ENCODE measurements around the gene LANCL2.

The LANCL2 gene

GRCh38 chr7:55429835-55430499 lies 64.8 kb downstream of the LANCL2 start:
- peak overlapping the region; percentile 26 for H3K23ac ChIP-seq (ENCODE audit: low read depth, low read length, poor library complexity)
- no peak overlapping the region for H2BK12ac ChIP-seq (ENCODE audit: low read length)
- H3K9me3 ChIP-seq (replicated peaks in 1 of 2; ENCODE audit: control insufficient read depth in 2 of 2, insufficient read depth in 1 of 2, low read depth in 1 of 2, low read length in 2 of 2): no peaks in the 10 kb centered on the region
- H3K14ac ChIP-seq (ENCODE audit: low read length): no peak overlapping the region
- no peaks in the 10 kb centered on the region for H3K79me1 ChIP-seq (ENCODE audit: low read depth, low read length)
- DNase-seq (ENCODE audit: low spot score): no peak
- no peak overlapping the region for H4K91ac ChIP-seq (ENCODE audit: low read depth, low read length, poor library complexity)
- H2AK5ac ChIP-seq (ENCODE audit: low read depth, low read length): no peak overlapping the region
- H3K4me1 ChIP-seq (ENCODE audit: control insufficient read depth in 2 of 2, insufficient read depth in 1 of 2, low read depth in 1 of 2, low read length in 2 of 2): peaks cover 0 to 2% of the 10 kb centered on the region in 2 donors
- H3K4me2 ChIP-seq (ENCODE audit: insufficient read depth, low read length, poor library complexity, severe bottlenecking): no peak overlapping the region
- no peak overlapping the region for H2BK5ac ChIP-seq (ENCODE audit: low read length)
- H2BK15ac ChIP-seq (ENCODE audit: low read length): no peak overlapping the region
- no peak overlapping the region for H3K18ac ChIP-seq (ENCODE audit: low read length)
- no CpG with 5 or more reads among the region's 11 CpGs for WGBS, 2 donors (ENCODE audit: extremely low coverage in 2 of 2, insufficient read length in 2 of 2, insufficient replicate concordance in 1 of 2)
- no peak overlapping the region for H3K9ac ChIP-seq (ENCODE audit: low read depth, low read length, poor library complexity)
- H2BK120ac ChIP-seq (ENCODE audit: low read depth, low read length): no peak overlapping the region
- no peak overlapping the region for H4K8ac ChIP-seq (ENCODE audit: low read depth, low read length)
- H2AFZ ChIP-seq (ENCODE audit: low read length): no peak overlapping the region
- H3K27me3 ChIP-seq (ENCODE audit: control insufficient read depth in 3 of 3, insufficient read depth in 3 of 3, low read depth in 1 of 3, low read length in 3 of 3): no peaks in the 10 kb centered on the region
- H3K36me3 ChIP-seq (replicated peaks in 1 of 2; ENCODE audit: control insufficient read depth in 2 of 2, insufficient read depth in 2 of 2, low read length in 2 of 2): peaks cover 0 to 31% of the 10 kb centered on the region in 2 donors
- no peak overlapping the region for H3K4me3 ChIP-seq (ENCODE audit: low read length in 2 of 2)
- H3K4ac ChIP-seq (ENCODE audit: low read length): no peak overlapping the region
- no peak overlapping the region for H3K27ac ChIP-seq (replicated peaks; ENCODE audit: low read length)

- Histone ChIP-seq H3K27me3 (ENCODE audit: control insufficient read depth in 3 of 3, insufficient read depth in 3 of 3, low read depth in 1 of 3, low read length in 3 of 3) (no peaks in the 10 kb centered on the region), H3K23ac (ENCODE audit: low read depth, low read length, poor library complexity) (no peak overlapping the region), H2BK120ac (ENCODE audit: low read depth, low read length) (no peak overlapping the region), H3K36me3 (replicated peaks in 1 of 2; ENCODE audit: control insufficient read depth in 2 of 2, insufficient read depth in 2 of 2, low read length in 2 of 2) (peaks cover 0 to 15% of the 10 kb centered on the region in 2 donors), H2BK5ac (ENCODE audit: low read length) (no peak overlapping the region), H2AFZ (ENCODE audit: low read length) (no peak overlapping the region), H2AK5ac (ENCODE audit: low read depth, low read length) (no peak overlapping the region), H3K9me3 (replicated peaks in 1 of 2; ENCODE audit: control insufficient read depth in 2 of 2, insufficient read depth in 1 of 2, low read depth in 1 of 2, low read length in 2 of 2) (no peaks in the 10 kb centered on the region), H3K79me1 (ENCODE audit: low read depth, low read length) (no peaks in the 10 kb centered on the region), H2BK15ac (ENCODE audit: low read length) (no peak overlapping the region), H3K4me3 (ENCODE audit: low read length in 2 of 2) (no peak overlapping the region), H3K4ac (ENCODE audit: low read length) (no peak overlapping the region), H3K27ac (replicated peaks; ENCODE audit: low read length) (no peak overlapping the region), H4K8ac (ENCODE audit: low read depth, low read length) (no peak overlapping the region), H3K4me2 (ENCODE audit: insufficient read depth, low read length, poor library complexity, severe bottlenecking) (no peak overlapping the region), H3K9ac (ENCODE audit: low read depth, low read length, poor library complexity) (no peak overlapping the region), H3K18ac (ENCODE audit: low read length) (no peak overlapping the region), H4K91ac (ENCODE audit: low read depth, low read length, poor library complexity) (no peak overlapping the region), H2BK12ac (ENCODE audit: low read length) (no peak overlapping the region), H3K14ac (ENCODE audit: low read length) (no peak overlapping the region), H3K4me1 (ENCODE audit: control insufficient read depth in 2 of 2, insufficient read depth in 1 of 2, low read depth in 1 of 2, low read length in 2 of 2) (peaks cover 0 to 2% of the 10 kb centered on the region in 2 donors)
- no CpG with 5 or more reads among the region's 2 CpGs for WGBS, 2 donors (ENCODE audit: extremely low coverage in 2 of 2, insufficient read length in 2 of 2, insufficient replicate concordance in 1 of 2)
- no peak for DNase-seq (ENCODE audit: low spot score)
Observed at GRCh38 chr7:55431898-55432297, 66.8 kb downstream of the LANCL2 start.

- WGBS, 2 donors (ENCODE audit: extremely low coverage in 2 of 2, insufficient read length in 2 of 2, insufficient replicate concordance in 1 of 2): no CpG with 5 or more reads among the region's 3 CpGs
- peaks cover 0 to 15% of the 10 kb centered on the region in 2 donors for H3K36me3 ChIP-seq (replicated peaks in 1 of 2; ENCODE audit: control insufficient read depth in 2 of 2, insufficient read depth in 2 of 2, low read length in 2 of 2)
- H2BK120ac ChIP-seq (ENCODE audit: low read depth, low read length): no peak overlapping the region
- H2BK12ac ChIP-seq (ENCODE audit: low read length): no peak overlapping the region
- H3K9me3 ChIP-seq (replicated peaks in 1 of 2; ENCODE audit: control insufficient read depth in 2 of 2, insufficient read depth in 1 of 2, low read depth in 1 of 2, low read length in 2 of 2): no peaks in the 10 kb centered on the region
- H3K27me3 ChIP-seq (ENCODE audit: control insufficient read depth in 3 of 3, insufficient read depth in 3 of 3, low read depth in 1 of 3, low read length in 3 of 3): no peaks in the 10 kb centered on the region
- no peak overlapping the region for H2BK15ac ChIP-seq (ENCODE audit: low read length)
- no peak overlapping the region for H2AFZ ChIP-seq (ENCODE audit: low read length)
- no peak overlapping the region for H3K18ac ChIP-seq (ENCODE audit: low read length)
- no peak overlapping the region for H3K9ac ChIP-seq (ENCODE audit: low read depth, low read length, poor library complexity)
- no peak overlapping the region for H3K23ac ChIP-seq (ENCODE audit: low read depth, low read length, poor library complexity)
- DNase-seq (ENCODE audit: low spot score): no peak
- H3K4me2 ChIP-seq (ENCODE audit: insufficient read depth, low read length, poor library complexity, severe bottlenecking): no peak overlapping the region
- H3K79me1 ChIP-seq (ENCODE audit: low read depth, low read length): no peaks in the 10 kb centered on the region
- H4K91ac ChIP-seq (ENCODE audit: low read depth, low read length, poor library complexity): no peak overlapping the region
- H3K4ac ChIP-seq (ENCODE audit: low read length): no peak overlapping the region
- no peak overlapping the region for H3K4me3 ChIP-seq (ENCODE audit: low read length in 2 of 2)
- peaks cover 0 to 2% of the 10 kb centered on the region in 2 donors for H3K4me1 ChIP-seq (ENCODE audit: control insufficient read depth in 2 of 2, insufficient read depth in 1 of 2, low read depth in 1 of 2, low read length in 2 of 2)
- H2BK5ac ChIP-seq (ENCODE audit: low read length): no peak overlapping the region
- no peak overlapping the region for H2AK5ac ChIP-seq (ENCODE audit: low read depth, low read length)
- no peak overlapping the region for H3K14ac ChIP-seq (ENCODE audit: low read length)
- no peak overlapping the region for H3K27ac ChIP-seq (replicated peaks; ENCODE audit: low read length)
- H4K8ac ChIP-seq (ENCODE audit: low read depth, low read length): no peak overlapping the region
Observed at GRCh38 chr7:55432506-55432905, 67.4 kb downstream of the LANCL2 start.

- Histone ChIP-seq H2BK5ac (ENCODE audit: low read length) (no peak overlapping the region), H3K27ac (replicated peaks; ENCODE audit: low read length) (no peak overlapping the region), H2AK5ac (ENCODE audit: low read depth, low read length) (no peak overlapping the region), H2BK12ac (ENCODE audit: low read length) (no peak overlapping the region), H2BK15ac (ENCODE audit: low read length) (no peak overlapping the region), H3K27me3 (ENCODE audit: control insufficient read depth in 3 of 3, insufficient read depth in 3 of 3, low read depth in 1 of 3, low read length in 3 of 3) (no peaks in the 10 kb centered on the region), H3K4me1 (ENCODE audit: control insufficient read depth in 2 of 2, insufficient read depth in 1 of 2, low read depth in 1 of 2, low read length in 2 of 2) (no peaks in the 10 kb centered on the region), H4K91ac (ENCODE audit: low read depth, low read length, poor library complexity) (no peak overlapping the region), H4K8ac (ENCODE audit: low read depth, low read length) (no peak overlapping the region), H3K23ac (ENCODE audit: low read depth, low read length, poor library complexity) (no peak overlapping the region), H3K9me3 (replicated peaks in 1 of 2; ENCODE audit: control insufficient read depth in 2 of 2, insufficient read depth in 1 of 2, low read depth in 1 of 2, low read length in 2 of 2) (no peaks in the 10 kb centered on the region), H3K4me3 (ENCODE audit: low read length in 2 of 2) (peak overlapping the region in 1 of 2 donors; percentile 1), H2BK120ac (ENCODE audit: low read depth, low read length) (no peak overlapping the region), H2AFZ (ENCODE audit: low read length) (no peak overlapping the region), H3K4ac (ENCODE audit: low read length) (no peak overlapping the region), H3K36me3 (replicated peaks in 1 of 2; ENCODE audit: control insufficient read depth in 2 of 2, insufficient read depth in 2 of 2, low read length in 2 of 2) (peaks cover 0 to 15% of the 10 kb centered on the region in 2 donors), H3K14ac (ENCODE audit: low read length) (no peak overlapping the region), H3K9ac (ENCODE audit: low read depth, low read length, poor library complexity) (no peak overlapping the region), H3K4me2 (ENCODE audit: insufficient read depth, low read length, poor library complexity, severe bottlenecking) (no peak overlapping the region), H3K79me1 (ENCODE audit: low read depth, low read length) (no peaks in the 10 kb centered on the region), H3K18ac (ENCODE audit: low read length) (no peak overlapping the region)
- no peak for DNase-seq (ENCODE audit: low spot score)
- no CpG with 5 or more reads among the region's 13 CpGs for WGBS, 2 donors (ENCODE audit: extremely low coverage in 2 of 2, insufficient read length in 2 of 2, insufficient replicate concordance in 1 of 2)
Observed at GRCh38 chr7:55432939-55433784, 68.0 kb downstream of the LANCL2 start.

All from neuronal stem cell (in vitro differentiated cells).